GM10266 (cell line): ENCODE results near the gene EFNA4.

Experiments
- DNase-seq: peaks from one replicate; pipeline ENCODE4 v3.0.0; 2012; ENCODE audit errors: extremely low spot score
- CTCF ChIP-seq: IDR thresholded peaks from 2 replicates; pipeline ENCODE4 v1.5.1; 2012; ENCODE audit warnings: mild to moderate bottlenecking, low read depth; ENCODE audit not compliant: control insufficient read depth, insufficient read depth; ENCODE audit errors: missing control alignments

The EFNA4 gene

DNA sequence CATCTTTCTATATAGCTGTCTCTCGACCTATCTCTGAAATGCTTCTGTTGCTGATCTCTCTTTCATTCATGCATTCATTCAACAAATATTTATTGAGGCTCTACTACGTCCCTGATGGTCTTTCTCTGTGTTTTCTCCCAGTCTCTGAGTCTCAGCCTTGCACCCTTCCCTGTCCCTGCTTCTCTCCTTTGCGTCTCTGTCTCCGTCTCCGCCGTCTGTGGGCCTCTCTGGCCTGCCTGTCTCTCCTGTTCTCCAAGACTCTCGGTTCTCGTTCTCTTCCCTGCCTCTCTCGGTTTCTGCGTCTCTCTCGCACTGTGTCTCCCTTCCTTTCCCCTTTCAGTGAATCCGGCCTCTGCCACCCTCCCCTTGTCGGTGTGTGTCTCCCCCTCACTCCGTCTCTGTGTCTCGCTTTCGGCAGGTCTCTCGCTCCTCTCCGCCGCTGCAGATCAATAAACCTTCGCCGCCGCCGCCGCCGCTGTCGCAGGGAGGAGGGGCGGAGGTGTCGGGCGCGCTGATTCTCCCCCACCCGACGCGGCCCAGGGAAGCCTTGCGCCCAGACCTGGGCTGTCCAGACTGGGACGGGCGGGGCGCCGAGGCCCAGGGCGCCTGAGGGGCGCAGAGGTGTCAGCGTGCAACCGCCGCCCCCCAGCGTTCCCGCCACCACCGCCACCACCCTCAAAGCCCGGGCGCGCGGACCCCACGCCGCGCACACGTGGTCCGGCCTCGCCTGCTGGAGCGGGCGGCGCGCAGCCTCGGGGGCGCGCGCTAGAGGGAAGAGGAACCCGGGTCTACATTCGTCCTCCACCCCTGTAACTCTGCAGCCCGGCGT lies 18.1 kb downstream of the EFNA4 start:
- no peak for DNase-seq

DNA sequence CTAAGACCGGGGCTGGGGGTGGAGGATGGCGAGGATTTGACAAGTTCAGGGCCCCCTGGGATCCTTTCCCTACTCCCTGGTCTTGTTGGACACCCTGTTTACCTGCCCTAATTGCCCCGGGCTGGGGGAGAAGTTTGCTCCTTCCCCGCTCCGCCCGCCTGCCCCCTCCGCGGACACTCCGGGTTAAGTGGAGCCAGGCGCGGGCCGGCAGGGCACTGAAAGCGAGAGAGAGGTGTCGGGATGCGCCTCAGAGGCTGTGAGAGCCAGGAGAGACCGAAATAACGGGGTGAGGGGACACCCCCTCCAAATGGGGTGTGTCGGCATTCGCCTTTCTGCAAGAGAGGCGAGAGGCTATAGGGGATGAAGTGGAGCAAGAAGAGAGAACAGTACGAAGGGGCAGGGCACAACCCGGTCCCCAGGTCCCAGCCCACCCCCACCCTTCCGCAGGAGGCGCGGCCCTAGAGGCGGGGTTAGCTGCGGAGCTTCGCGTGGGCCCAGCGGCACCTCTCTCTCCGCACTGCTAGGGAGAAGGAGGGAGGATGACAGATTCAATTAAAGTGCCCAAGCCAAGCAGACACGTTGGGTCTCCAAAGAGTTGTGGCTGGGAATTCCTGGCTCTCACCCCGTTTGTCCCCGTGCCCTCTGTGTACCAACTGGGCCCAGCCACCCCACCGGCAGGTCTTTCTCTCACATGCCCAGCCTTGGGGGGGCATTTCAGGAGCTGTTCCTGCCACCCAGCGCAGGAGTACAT lies 18.9 kb downstream of the EFNA4 start:
- TF ChIP-seq CTCF = no peak
- DNase-seq = no peak

More for the DNA sequence above, 18.1 kb downstream of the EFNA4 start:
- no peak for TF ChIP-seq CTCF

- no peak for DNase-seq
- TF ChIP-seq CTCF = no peak
Observed at GRCh38 chr1:155083052-155083541, 19.6 kb downstream of the EFNA4 start.

GRCh38 chr1:155083865-155084721 lies 20.6 kb downstream of the EFNA4 start:
- TF ChIP-seq CTCF = peak; percentile 41
- DNase-seq = no peak

DNA sequence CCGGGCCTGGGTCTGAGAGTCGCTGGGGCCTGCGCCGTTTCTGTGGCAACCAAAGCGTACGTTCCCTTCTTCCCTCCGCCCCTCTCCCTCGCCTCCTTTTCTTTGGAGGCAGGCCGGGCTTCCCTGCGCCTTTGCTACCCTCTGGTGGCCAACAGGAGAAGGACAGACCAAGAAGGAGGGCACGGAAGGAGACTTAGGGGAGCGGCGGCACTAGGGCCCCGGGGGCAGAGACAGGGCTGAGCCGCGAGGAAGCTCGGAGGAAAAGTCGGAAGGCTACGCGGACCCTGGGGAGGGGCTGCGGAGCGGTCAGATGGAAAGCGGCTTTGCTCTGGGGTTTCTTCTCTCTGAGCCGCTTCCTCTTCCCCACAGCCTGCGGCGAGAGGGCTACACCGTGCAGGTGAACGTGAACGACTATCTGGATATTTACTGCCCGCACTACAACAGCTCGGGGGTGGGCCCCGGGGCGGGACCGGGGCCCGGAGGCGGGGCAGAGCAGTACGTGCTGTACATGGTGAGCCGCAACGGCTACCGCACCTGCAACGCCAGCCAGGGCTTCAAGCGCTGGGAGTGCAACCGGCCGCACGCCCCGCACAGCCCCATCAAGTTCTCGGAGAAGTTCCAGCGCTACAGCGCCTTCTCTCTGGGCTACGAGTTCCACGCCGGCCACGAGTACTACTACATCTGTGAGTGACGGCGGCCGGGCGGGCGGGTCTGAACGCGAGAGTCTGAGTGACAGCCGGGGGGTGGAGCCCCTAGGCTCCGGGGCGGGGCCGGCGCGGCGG lies 21.4 kb downstream of the EFNA4 start:
- peak; percentile 97 for DNase-seq
- peak; percentile 97 for TF ChIP-seq CTCF

DNA sequence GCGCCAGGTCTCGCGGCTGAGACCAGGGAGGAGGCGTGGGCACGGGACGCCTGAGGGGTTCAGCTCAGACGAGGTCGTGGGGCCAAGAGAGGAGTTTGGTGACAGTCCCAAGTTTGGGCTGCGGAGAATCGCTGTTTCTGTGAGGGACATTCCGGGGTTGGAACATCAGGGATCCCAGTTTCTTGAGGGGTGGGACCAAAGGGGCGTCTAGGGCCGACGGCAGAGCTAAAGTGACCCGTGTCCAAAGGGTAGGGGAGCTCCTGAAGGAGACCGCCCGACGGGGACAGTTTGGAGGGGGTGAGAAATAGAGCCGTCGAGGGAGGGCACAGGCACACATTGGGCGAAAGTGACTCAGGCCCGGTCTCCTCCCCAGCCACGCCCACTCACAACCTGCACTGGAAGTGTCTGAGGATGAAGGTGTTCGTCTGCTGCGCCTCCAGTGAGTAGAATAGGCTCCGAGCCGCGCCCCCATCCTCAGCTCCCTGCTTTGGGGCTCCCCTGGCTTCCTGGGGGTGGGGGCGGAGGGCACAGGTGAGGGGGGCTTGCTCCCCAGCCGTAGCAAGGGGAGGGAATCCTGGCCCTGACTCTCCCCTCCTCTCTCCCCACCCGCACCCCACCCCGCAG lies 22.1 kb downstream of the EFNA4 start:
- TF ChIP-seq CTCF = no peak
- peak; percentile 56 for DNase-seq
